ENCODE measurements around the gene PDCD1. TPM values are rescaled to one million over a fixed set of nuclear protein-coding genes. Genes with fewer than 3 reads are reported as not detected.

The PDCD1 gene
- total RNA-seq, 2 donors from 2014 or later = 0.21 to 0.35 TPM

GRCh38 chr2:241854342-241855244, 4.1 kb downstream of the PDCD1 start:
- no peaks in the 10 kb centered on the region for H3K27me3 ChIP-seq
- DNase-seq = no peak
- no peak overlapping the region for H3K27ac ChIP-seq
- H3K4me3 ChIP-seq = no peak overlapping the region
- H3K4me1 ChIP-seq = no peaks in the 10 kb centered on the region
- no peak for TF ChIP-seq CTCF (IDR thresholded peaks at IDR 0.05)
- H3K36me3 ChIP-seq = no peaks in the 10 kb centered on the region
- H3K9ac ChIP-seq (ENCODE audit: low read depth in 2 of 2, low read length in 2 of 2) = no peak overlapping the region
- H3K9me3 ChIP-seq = no peaks in the 10 kb centered on the region
- intact Hi-C loops (cut with DNase I) = no loop called here

DNA sequence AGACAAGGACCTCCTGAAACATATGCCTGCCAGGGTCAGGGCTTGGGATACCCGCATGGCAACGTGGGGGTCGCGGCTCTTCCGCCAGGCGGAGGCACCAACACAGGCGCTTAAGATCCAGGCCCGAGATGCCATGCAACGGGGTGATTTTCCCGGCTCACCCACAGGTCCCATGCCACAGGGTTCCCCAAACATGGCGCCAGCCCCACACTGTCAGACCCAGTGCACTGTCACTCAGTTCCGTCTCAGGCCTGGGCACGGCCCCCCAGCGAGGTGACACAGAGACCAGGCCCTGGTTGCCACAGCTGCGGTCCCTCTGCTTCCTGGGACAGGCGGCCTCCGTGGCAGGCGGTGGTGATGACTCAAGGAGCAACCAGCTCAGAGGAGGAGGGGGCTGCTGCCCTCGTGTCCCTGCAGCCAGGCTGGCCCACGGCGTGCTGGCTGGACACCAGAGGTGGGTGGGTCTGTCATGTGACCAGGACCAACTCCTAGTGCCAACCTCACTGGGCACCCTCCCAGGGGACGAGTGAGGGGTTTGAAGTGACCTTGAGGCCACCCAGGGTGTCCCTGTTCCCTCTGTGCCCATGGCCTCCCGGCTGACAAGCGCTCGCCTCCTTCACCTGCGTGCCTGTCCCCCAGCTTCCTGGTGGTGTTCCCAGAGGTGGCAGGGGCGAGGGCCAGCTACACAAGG, 4.9 kb downstream of the PDCD1 start:
- TF ChIP-seq CTCF (IDR thresholded peaks at IDR 0.05) = no peak
- no peak overlapping the region for H3K27ac ChIP-seq
- no peak for DNase-seq
- H3K9me3 ChIP-seq = no peaks in the 10 kb centered on the region
- no peak overlapping the region for H3K9ac ChIP-seq (ENCODE audit: low read depth in 2 of 2, low read length in 2 of 2)
- H3K27me3 ChIP-seq = no peaks in the 10 kb centered on the region
- H3K4me1 ChIP-seq = no peaks in the 10 kb centered on the region
- intact Hi-C loops (cut with DNase I) = no loop called here
- H3K4me3 ChIP-seq = no peak overlapping the region
- no peaks in the 10 kb centered on the region for H3K36me3 ChIP-seq

- H3K27me3 ChIP-seq = no peaks in the 10 kb centered on the region
- H3K36me3 ChIP-seq = no peaks in the 10 kb centered on the region
- no peak overlapping the region for H3K4me3 ChIP-seq
- H3K4me1 ChIP-seq = no peaks in the 10 kb centered on the region
- no peak overlapping the region for H3K27ac ChIP-seq
- H3K9me3 ChIP-seq = no peaks in the 10 kb centered on the region
- no peak for TF ChIP-seq CTCF (IDR thresholded peaks at IDR 0.05)
- no peak overlapping the region for H3K9ac ChIP-seq (ENCODE audit: low read depth in 2 of 2, low read length in 2 of 2)
- no peak for DNase-seq
- intact Hi-C loops (cut with DNase I) = no loop called here
These were observed 5.6 kb downstream of the PDCD1 start for GRCh38 chr2:241852981-241853631.

DNA sequence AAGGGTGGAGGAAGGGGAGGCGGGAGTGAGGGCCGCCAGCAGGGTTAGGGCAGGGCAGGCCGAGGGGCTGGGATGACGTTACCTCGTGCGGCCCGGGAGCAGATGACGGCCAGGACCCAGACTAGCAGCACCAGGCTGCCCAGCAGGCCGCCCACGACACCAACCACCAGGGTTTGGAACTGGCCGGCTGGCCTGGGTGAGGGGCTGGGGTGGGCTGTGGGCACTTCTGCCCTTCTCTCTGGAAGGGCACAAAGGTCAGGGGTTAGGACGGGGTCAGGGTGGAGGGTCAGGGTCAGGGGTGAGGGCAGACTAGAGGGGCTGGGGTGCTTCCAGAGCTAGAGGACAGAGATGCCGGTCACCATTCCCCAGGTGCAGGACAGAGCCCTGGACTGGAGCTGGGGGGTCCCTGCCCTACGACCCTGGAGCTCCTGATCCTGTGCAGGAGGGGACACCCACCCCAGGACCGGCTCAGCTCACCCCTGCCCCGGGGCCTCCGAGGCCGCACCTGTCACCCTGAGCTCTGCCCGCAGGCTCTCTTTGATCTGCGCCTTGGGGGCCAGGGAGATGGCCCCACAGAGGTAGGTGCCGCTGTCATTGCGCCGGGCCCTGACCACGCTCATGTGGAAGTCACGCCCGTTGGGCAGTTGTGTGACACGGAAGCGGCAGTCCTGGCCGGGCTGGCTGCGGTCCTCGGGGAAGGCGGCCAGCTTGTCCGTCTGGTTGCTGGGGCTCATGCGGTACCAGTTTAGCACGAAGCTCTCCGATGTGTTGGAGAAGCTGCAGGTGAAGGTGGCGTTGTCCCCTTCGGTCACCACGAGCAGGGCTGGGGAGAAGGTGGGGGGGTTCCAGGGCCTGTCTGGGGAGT, 6.3 kb downstream of the PDCD1 start:
- H3K27ac ChIP-seq = no peak overlapping the region
- no peak for TF ChIP-seq CTCF (IDR thresholded peaks at IDR 0.05)
- DNase-seq = no peak

More for the DNA sequence above, 6.3 kb downstream of the PDCD1 start:
- Histone ChIP-seq H3K9ac (ENCODE audit: low read depth in 2 of 2, low read length in 2 of 2) (no peak overlapping the region), H3K36me3 (no peaks in the 10 kb centered on the region), H3K4me3 (no peak overlapping the region), H3K9me3 (no peaks in the 10 kb centered on the region), H3K4me1 (no peaks in the 10 kb centered on the region), H3K27me3 (no peaks in the 10 kb centered on the region)
- intact Hi-C loops (cut with DNase I) = no loop called here
